HL-60 (cell line): Measurements from ENCODE around the gene OAS2.

ENCODE experiments used
- POLR2AphosphoS5 ChIP-seq: IDR thresholded peaks from 2 replicates; pipeline ENCODE4 v1.6.1; 2012; ENCODE audit warnings: low read depth
- TF ChIP-seq, protein P1 (sequence below): IDR thresholded peaks from one replicate; pipeline ENCODE4 v1.5.1; 2011; ENCODE audit warnings: low read length, control low read depth, inconsistent platforms; ENCODE audit not compliant: insufficient read depth
- TF ChIP-seq, protein P2 (sequence below): IDR thresholded peaks from 2 replicates; pipeline ENCODE4 v1.6.1; 2012; ENCODE audit warnings: low read depth; ENCODE audit not compliant: insufficient replicate concordance

DNA sequence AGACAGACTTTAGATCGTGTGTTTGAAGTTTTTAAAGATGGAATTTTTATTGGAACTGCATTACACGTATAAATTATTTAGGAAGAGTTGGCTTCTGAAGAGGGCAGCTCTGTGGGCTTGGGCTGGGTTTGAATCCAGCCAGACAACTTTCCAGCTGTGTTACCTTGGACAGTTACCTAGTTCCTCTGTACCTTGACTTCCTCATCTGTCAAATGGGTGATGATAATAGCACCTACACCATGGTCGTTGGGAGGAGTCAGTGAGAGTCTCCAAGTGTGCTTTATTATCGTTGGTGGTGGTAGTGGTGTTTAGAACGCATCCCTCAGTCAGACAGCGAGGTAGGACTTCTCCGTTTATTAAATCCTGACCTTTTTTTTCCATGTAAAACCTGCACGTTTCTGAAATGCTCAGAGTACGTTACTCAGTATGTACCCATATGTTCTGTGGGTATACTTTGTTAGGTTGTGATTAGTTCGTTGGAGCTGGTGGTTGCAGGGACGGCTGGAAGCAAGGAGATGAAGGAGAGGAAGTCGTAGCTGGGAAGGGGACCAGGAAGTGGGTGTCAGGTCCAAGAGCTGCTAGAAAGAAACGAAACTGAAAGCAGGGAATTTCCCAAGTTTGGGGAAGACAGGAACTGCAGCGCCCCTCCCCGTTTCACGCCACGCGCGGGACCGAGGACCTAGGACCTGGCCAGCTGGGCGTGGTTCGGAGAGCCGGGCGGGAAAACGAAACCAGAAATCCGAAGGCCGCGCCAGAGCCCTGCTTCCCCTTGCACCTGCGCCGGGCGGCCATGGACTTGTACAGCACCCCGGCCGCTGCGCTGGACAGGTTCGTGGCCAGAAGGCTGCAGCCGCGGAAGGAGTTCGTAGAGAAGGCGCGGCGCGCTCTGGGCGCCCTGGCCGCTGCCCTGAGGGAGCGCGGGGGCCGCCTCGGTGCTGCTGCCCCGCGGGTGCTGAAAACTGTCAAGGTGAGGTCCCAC is 40.3 kb upstream of the OAS2 start, which contains the start of gene OAS3:
- TF ChIP-seq, protein P1, sequence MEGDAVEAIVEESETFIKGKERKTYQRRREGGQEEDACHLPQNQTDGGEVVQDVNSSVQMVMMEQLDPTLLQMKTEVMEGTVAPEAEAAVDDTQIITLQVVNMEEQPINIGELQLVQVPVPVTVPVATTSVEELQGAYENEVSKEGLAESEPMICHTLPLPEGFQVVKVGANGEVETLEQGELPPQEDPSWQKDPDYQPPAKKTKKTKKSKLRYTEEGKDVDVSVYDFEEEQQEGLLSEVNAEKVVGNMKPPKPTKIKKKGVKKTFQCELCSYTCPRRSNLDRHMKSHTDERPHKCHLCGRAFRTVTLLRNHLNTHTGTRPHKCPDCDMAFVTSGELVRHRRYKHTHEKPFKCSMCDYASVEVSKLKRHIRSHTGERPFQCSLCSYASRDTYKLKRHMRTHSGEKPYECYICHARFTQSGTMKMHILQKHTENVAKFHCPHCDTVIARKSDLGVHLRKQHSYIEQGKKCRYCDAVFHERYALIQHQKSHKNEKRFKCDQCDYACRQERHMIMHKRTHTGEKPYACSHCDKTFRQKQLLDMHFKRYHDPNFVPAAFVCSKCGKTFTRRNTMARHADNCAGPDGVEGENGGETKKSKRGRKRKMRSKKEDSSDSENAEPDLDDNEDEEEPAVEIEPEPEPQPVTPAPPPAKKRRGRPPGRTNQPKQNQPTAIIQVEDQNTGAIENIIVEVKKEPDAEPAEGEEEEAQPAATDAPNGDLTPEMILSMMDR, result no peak
- no peak for TF ChIP-seq POLR2AphosphoS5
- TF ChIP-seq, protein P2, sequence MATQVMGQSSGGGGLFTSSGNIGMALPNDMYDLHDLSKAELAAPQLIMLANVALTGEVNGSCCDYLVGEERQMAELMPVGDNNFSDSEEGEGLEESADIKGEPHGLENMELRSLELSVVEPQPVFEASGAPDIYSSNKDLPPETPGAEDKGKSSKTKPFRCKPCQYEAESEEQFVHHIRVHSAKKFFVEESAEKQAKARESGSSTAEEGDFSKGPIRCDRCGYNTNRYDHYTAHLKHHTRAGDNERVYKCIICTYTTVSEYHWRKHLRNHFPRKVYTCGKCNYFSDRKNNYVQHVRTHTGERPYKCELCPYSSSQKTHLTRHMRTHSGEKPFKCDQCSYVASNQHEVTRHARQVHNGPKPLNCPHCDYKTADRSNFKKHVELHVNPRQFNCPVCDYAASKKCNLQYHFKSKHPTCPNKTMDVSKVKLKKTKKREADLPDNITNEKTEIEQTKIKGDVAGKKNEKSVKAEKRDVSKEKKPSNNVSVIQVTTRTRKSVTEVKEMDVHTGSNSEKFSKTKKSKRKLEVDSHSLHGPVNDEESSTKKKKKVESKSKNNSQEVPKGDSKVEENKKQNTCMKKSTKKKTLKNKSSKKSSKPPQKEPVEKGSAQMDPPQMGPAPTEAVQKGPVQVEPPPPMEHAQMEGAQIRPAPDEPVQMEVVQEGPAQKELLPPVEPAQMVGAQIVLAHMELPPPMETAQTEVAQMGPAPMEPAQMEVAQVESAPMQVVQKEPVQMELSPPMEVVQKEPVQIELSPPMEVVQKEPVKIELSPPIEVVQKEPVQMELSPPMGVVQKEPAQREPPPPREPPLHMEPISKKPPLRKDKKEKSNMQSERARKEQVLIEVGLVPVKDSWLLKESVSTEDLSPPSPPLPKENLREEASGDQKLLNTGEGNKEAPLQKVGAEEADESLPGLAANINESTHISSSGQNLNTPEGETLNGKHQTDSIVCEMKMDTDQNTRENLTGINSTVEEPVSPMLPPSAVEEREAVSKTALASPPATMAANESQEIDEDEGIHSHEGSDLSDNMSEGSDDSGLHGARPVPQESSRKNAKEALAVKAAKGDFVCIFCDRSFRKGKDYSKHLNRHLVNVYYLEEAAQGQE, result peak; percentile 81
